ENCODE measurements around the gene RGSL1. TPM values are rescaled to one million over a fixed set of nuclear protein-coding genes. Genes with fewer than 3 reads are reported as not detected.

RGSL1 gene
- total RNA-seq, 2 experiments from 2014 or later: not detected

- no peak for DNase-seq (ENCODE audit: low spot score)
- Histone ChIP-seq H2AFZ (ENCODE audit: low read length) (no peak overlapping the region), H3K27ac (ENCODE audit: low read depth, low read length, poor library complexity, severe bottlenecking) (no peak overlapping the region), H3K4me3 (ENCODE audit: low read depth, low read length, poor library complexity, severe bottlenecking) (no peak overlapping the region), H3K4me2 (ENCODE audit: low read length) (no peak overlapping the region), H3K79me2 (ENCODE audit: insufficient read depth, low read depth, low read length) (no peaks in the 10 kb centered on the region), H3K9me3 (ENCODE audit: low read length) (no peaks in the 10 kb centered on the region), H3K9me2 (ENCODE audit: insufficient read depth, low read length) (no peaks in the 10 kb centered on the region), H4K20me1 (ENCODE audit: insufficient read depth, low read length) (no peaks in the 10 kb centered on the region), H3K36me3 (ENCODE audit: insufficient read depth, low read length) (no peaks in the 10 kb centered on the region), H3K4me1 (ENCODE audit: insufficient read depth, low read length, poor library complexity, severe bottlenecking) (no peaks in the 10 kb centered on the region)
- CTCF ChIA-PET (ENCODE audit: unreplicated experiment): no interaction called here
- POLR2A ChIA-PET: no interaction called here
- no peak for TF ChIP-seq EZH2phosphoT487 (IDR thresholded peaks at IDR 0.05; ENCODE audit: borderline replicate concordance, low read depth, low read length)
- TF ChIP-seq, protein P1, sequence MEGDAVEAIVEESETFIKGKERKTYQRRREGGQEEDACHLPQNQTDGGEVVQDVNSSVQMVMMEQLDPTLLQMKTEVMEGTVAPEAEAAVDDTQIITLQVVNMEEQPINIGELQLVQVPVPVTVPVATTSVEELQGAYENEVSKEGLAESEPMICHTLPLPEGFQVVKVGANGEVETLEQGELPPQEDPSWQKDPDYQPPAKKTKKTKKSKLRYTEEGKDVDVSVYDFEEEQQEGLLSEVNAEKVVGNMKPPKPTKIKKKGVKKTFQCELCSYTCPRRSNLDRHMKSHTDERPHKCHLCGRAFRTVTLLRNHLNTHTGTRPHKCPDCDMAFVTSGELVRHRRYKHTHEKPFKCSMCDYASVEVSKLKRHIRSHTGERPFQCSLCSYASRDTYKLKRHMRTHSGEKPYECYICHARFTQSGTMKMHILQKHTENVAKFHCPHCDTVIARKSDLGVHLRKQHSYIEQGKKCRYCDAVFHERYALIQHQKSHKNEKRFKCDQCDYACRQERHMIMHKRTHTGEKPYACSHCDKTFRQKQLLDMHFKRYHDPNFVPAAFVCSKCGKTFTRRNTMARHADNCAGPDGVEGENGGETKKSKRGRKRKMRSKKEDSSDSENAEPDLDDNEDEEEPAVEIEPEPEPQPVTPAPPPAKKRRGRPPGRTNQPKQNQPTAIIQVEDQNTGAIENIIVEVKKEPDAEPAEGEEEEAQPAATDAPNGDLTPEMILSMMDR (conservative IDR thresholded peaks at IDR 0.05; ENCODE audit: low read length): no peak
- intact Hi-C loops (cut with micrococcal nuclease; ENCODE audit: unreplicated experiment): no loop called here
- no TSS peak for BruUV-seq (replicated peaks)
These were observed 57.7 kb downstream of the RGSL1 start for GRCh38 chr1:182507685-182508084.

- Histone ChIP-seq H3K4me1 (ENCODE audit: insufficient read depth, low read length, poor library complexity, severe bottlenecking) (no peaks in the 10 kb centered on the region), H3K9me2 (ENCODE audit: insufficient read depth, low read length) (no peaks in the 10 kb centered on the region), H3K79me2 (ENCODE audit: insufficient read depth, low read depth, low read length) (no peaks in the 10 kb centered on the region), H3K4me2 (ENCODE audit: low read length) (no peak overlapping the region), H3K27ac (ENCODE audit: low read depth, low read length, poor library complexity, severe bottlenecking) (no peak overlapping the region), H3K36me3 (ENCODE audit: insufficient read depth, low read length) (no peaks in the 10 kb centered on the region), H3K9me3 (ENCODE audit: low read length) (0 out of 2 replicates have a peak, but pooled peaks cover 6% of the 10 kb centered on the region), H2AFZ (ENCODE audit: low read length) (no peak overlapping the region), H4K20me1 (ENCODE audit: insufficient read depth, low read length) (no peaks in the 10 kb centered on the region), H3K4me3 (ENCODE audit: low read depth, low read length, poor library complexity, severe bottlenecking) (no peak overlapping the region)
- intact Hi-C loops (cut with micrococcal nuclease; ENCODE audit: unreplicated experiment): no loop called here
- TF ChIP-seq, protein P1 (conservative IDR thresholded peaks at IDR 0.05; ENCODE audit: low read length): no peak
- no peak for TF ChIP-seq EZH2phosphoT487 (IDR thresholded peaks at IDR 0.05; ENCODE audit: borderline replicate concordance, low read depth, low read length)
- POLR2A ChIA-PET: interaction anchor here (0.7 kb wide), 1 partner anchor 66 kb away, joined by 3 read pairs; no protein-coding TSS in a partner anchor
- BruUV-seq (replicated peaks): no TSS peak
- CTCF ChIA-PET (ENCODE audit: unreplicated experiment): no interaction called here
- DNase-seq (ENCODE audit: low spot score): no peak
These were observed 65.6 kb downstream of the RGSL1 start for GRCh38 chr1:182515556-182515955.

DNA sequence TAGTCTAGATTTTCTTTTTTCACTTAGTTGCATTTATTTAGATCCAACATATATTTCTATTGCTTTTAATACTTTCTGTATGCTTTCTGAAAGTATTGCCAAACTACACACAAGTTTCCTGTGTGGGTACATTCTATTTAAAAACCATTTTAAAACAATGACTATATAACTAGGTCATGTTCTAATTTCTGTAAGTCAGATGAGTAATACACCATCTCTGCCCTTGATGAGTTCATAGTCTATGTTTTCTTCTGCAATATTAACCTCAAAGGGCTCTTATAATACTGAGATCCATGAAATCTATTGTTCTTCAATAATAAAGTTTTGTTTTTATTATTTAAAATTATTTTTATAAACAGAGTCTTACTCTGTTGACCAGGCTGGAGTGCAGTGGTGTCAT is 70.8 kb downstream of the RGSL1 start:
- Histone ChIP-seq H3K4me2 (ENCODE audit: low read length) (no peak overlapping the region), H2AFZ (ENCODE audit: low read length) (no peak overlapping the region), H3K4me1 (ENCODE audit: insufficient read depth, low read length, poor library complexity, severe bottlenecking) (no peaks in the 10 kb centered on the region), H3K36me3 (ENCODE audit: insufficient read depth, low read length) (no peaks in the 10 kb centered on the region), H3K79me2 (ENCODE audit: insufficient read depth, low read depth, low read length) (no peaks in the 10 kb centered on the region), H3K4me3 (ENCODE audit: low read depth, low read length, poor library complexity, severe bottlenecking) (no peak overlapping the region), H3K9me3 (ENCODE audit: low read length) (0 out of 2 replicates have a peak, but pooled peaks cover 6% of the 10 kb centered on the region), H3K9me2 (ENCODE audit: insufficient read depth, low read length) (no peaks in the 10 kb centered on the region), H4K20me1 (ENCODE audit: insufficient read depth, low read length) (no peaks in the 10 kb centered on the region), H3K27ac (ENCODE audit: low read depth, low read length, poor library complexity, severe bottlenecking) (no peak overlapping the region)
- CTCF ChIA-PET (ENCODE audit: unreplicated experiment): no interaction called here
- intact Hi-C loops (cut with micrococcal nuclease; ENCODE audit: unreplicated experiment): no loop called here
- DNase-seq (ENCODE audit: low spot score): no peak
- no TSS peak for BruUV-seq (replicated peaks)
- no peak for TF ChIP-seq EZH2phosphoT487 (IDR thresholded peaks at IDR 0.05; ENCODE audit: borderline replicate concordance, low read depth, low read length)
- TF ChIP-seq, protein P1 (conservative IDR thresholded peaks at IDR 0.05; ENCODE audit: low read length): no peak
- POLR2A ChIA-PET: interaction anchor here (1.1 kb wide), 1 partner anchor 319 kb away, joined by 5 read pairs; no protein-coding TSS in a partner anchor

Measured in OCI-LY7 (cell line).